ENCODE results near the gene PHLDB2. TPM values are rescaled to one million over a fixed set of nuclear protein-coding genes. Genes with fewer than 3 reads are reported as not detected.

PHLDB2 gene
- total RNA-seq, 1 experiment from 2014 or later: 13.2 TPM

GRCh38 chr3:112004187-112004586 lies 145.1 kb downstream of the PHLDB2 start:
- H3K4me1 ChIP-seq (ENCODE audit: insufficient read depth, low read length): 0 out of 2 replicates have a peak, but pooled peaks cover 7% of the 10 kb centered on the region
- H2AK5ac ChIP-seq (ENCODE audit: insufficient read length, low read length): no peak overlapping the region
- Mint-ChIP-seq H3K4me3 (no peak overlapping the region), H3K27ac (no peak overlapping the region), H3K4me1 (peaks cover 29 to 48% of the 10 kb centered on the region in 2 experiments), H3K36me3 (ENCODE audit: insufficient read depth in 1 of 3, low read depth in 3 of 3) (peaks cover 0 to 12% (median 5%) of the 10 kb centered on the region in 3 experiments; a peak in 4 of 7 replicates), H3K27me3 (ENCODE audit: low read depth) (peaks cover 9% of the 10 kb centered on the region), H3K9me3 (no peaks in the 10 kb centered on the region)
- no peaks in the 10 kb centered on the region for H3K27me3 ChIP-seq (ENCODE audit: insufficient read depth, low read length)
- no peak overlapping the region for H3K18ac ChIP-seq (ENCODE audit: insufficient read length, low read depth, low read length)
- H2BK120ac ChIP-seq (ENCODE audit: low read depth, low read length, poor library complexity, severe bottlenecking): no peak overlapping the region
- no peak overlapping the region for H3K23ac ChIP-seq (ENCODE audit: insufficient read length, low read depth, low read length)
- DNase-seq: no peak
- no peak overlapping the region for H3K9ac ChIP-seq (ENCODE audit: extremely low read depth, insufficient read length, low read length)
- no peak overlapping the region for H4K8ac ChIP-seq (replicated peaks; ENCODE audit: insufficient read length, low read depth, low read length)
- H3K4ac ChIP-seq (ENCODE audit: low read depth, low read length): no peak overlapping the region
- H2BK5ac ChIP-seq (ENCODE audit: insufficient read length, low read length): no peak overlapping the region
- no peak overlapping the region for H3K4me2 ChIP-seq (ENCODE audit: insufficient read depth, insufficient read length, low read length)
- no peak overlapping the region for H4K91ac ChIP-seq (ENCODE audit: insufficient read length, low read depth, low read length)
- H2BK20ac ChIP-seq (ENCODE audit: low read depth, low read length, poor library complexity, severe bottlenecking): no peak overlapping the region
- H2BK15ac ChIP-seq (ENCODE audit: low read depth, low read length): no peak overlapping the region
- no CpG with 5 or more reads among the region's 2 CpGs for WGBS (ENCODE audit: extremely low coverage, insufficient read length, low lambda C conversion rate)
- H2AFZ ChIP-seq (ENCODE audit: low read length): no peak overlapping the region
- no peak overlapping the region for H3T11ph ChIP-seq (ENCODE audit: low read length)
- no peaks in the 10 kb centered on the region for H3K79me2 ChIP-seq (ENCODE audit: insufficient read depth, low read length)
- H4K20me1 ChIP-seq (ENCODE audit: control insufficient read depth, insufficient read depth, insufficient read length): no peaks in the 10 kb centered on the region
- no peaks in the 10 kb centered on the region for H3K79me1 ChIP-seq (ENCODE audit: insufficient read depth, low read depth, low read length, poor library complexity, severe bottlenecking)
- H3K9me3 ChIP-seq (ENCODE audit: control insufficient read depth, low read depth, low read length): no peaks in the 10 kb centered on the region
- no peak overlapping the region for H3K14ac ChIP-seq (ENCODE audit: insufficient read depth, low read length)
- no peak overlapping the region for H2BK12ac ChIP-seq (ENCODE audit: insufficient read length, low read depth, low read length)
- no peak overlapping the region for H3K27ac ChIP-seq (ENCODE audit: insufficient read length, low read depth, low read length)
- no peak for TF ChIP-seq CTCF (conservative IDR thresholded peaks at IDR 0.05)
- H4K5ac ChIP-seq (ENCODE audit: insufficient read length, low read depth, low read length): no peak overlapping the region
- peaks cover 7% of the 10 kb centered on the region for H3K23me2 ChIP-seq (ENCODE audit: insufficient read length, low read depth, low read length, poor library complexity, severe bottlenecking)
- H3K56ac ChIP-seq (ENCODE audit: insufficient read length, low read depth, low read length): no peak overlapping the region

Data from H9 (cell line).